ENCODE results near the gene DES.

DES gene

GRCh38 chr2:219396863-219397457 lies 21.2 kb upstream of the DES start:
- Histone ChIP-seq H3K36me3 (ENCODE audit: insufficient read depth, low read length) (no peaks in the 10 kb centered on the region), H3K4me3 (no peak overlapping the region), H3K9ac (ENCODE audit: insufficient read length) (no peak overlapping the region), H3K27ac (no peak overlapping the region), H3K9me3 (ENCODE audit: low read depth, low read length) (no peaks in the 10 kb centered on the region)
- TF ChIP-seq POLR2AphosphoS5 (IDR thresholded peaks at IDR 0.05; ENCODE audit: borderline replicate concordance, low read depth, low read length) (no peak), EZH2 (IDR thresholded peaks at IDR 0.05) (no peak), FOXP2 (optimal IDR thresholded peaks at IDR 0.05; ENCODE audit: control extremely low read depth, extremely low read length, insufficient read depth) (no peak)
- DNase-seq (ENCODE audit: low read depth, low spot score): no peak

- Histone ChIP-seq H3K9ac (ENCODE audit: insufficient read length) (no peak overlapping the region), H3K4me3 (no peak overlapping the region), H3K36me3 (ENCODE audit: insufficient read depth, low read length) (no peaks in the 10 kb centered on the region), H3K27ac (no peak overlapping the region), H3K9me3 (ENCODE audit: low read depth, low read length) (no peaks in the 10 kb centered on the region)
- DNase-seq (ENCODE audit: low read depth, low spot score): no peak
- TF ChIP-seq FOXP2 (optimal IDR thresholded peaks at IDR 0.05; ENCODE audit: control extremely low read depth, extremely low read length, insufficient read depth) (no peak), EZH2 (IDR thresholded peaks at IDR 0.05) (no peak), POLR2AphosphoS5 (IDR thresholded peaks at IDR 0.05; ENCODE audit: borderline replicate concordance, low read depth, low read length) (no peak)
These were observed 19.3 kb upstream of the DES start for GRCh38 chr2:219398721-219399363.

GRCh38 chr2:219399716-219400478 lies 18.3 kb upstream of the DES start:
- Histone ChIP-seq H3K9me3 (ENCODE audit: low read depth, low read length) (no peaks in the 10 kb centered on the region), H3K36me3 (ENCODE audit: insufficient read depth, low read length) (no peaks in the 10 kb centered on the region), H3K9ac (ENCODE audit: insufficient read length) (no peak overlapping the region), H3K4me3 (peak overlapping the region; percentile 70), H3K27ac (no peak overlapping the region)
- no peak for DNase-seq (ENCODE audit: low read depth, low spot score)
- no peak for TF ChIP-seq FOXP2 (optimal IDR thresholded peaks at IDR 0.05; ENCODE audit: control extremely low read depth, extremely low read length, insufficient read depth)
- no peak for TF ChIP-seq POLR2AphosphoS5 (IDR thresholded peaks at IDR 0.05; ENCODE audit: borderline replicate concordance, low read depth, low read length)
- no peak for TF ChIP-seq EZH2 (IDR thresholded peaks at IDR 0.05)

GRCh38 chr2:219400562-219400961 lies 17.6 kb upstream of the DES start:
- no peaks in the 10 kb centered on the region for H3K36me3 ChIP-seq (ENCODE audit: insufficient read depth, low read length)
- H3K9me3 ChIP-seq (ENCODE audit: low read depth, low read length): no peaks in the 10 kb centered on the region
- H3K27ac ChIP-seq: peak overlapping the region; percentile 61
- TF ChIP-seq POLR2AphosphoS5 (IDR thresholded peaks at IDR 0.05; ENCODE audit: borderline replicate concordance, low read depth, low read length): no peak; the same call in 1 of the 2 replicates
- peak; percentile 97 for TF ChIP-seq FOXP2 (optimal IDR thresholded peaks at IDR 0.05; ENCODE audit: control extremely low read depth, extremely low read length, insufficient read depth)
- peak; percentile 68 for DNase-seq (ENCODE audit: low read depth, low spot score)
- H3K4me3 ChIP-seq: peak overlapping the region; percentile 70
- no peak overlapping the region for H3K9ac ChIP-seq (ENCODE audit: insufficient read length)

GRCh38 chr2:219401606-219402005 lies 16.6 kb upstream of the DES start:
- no peaks in the 10 kb centered on the region for H3K9me3 ChIP-seq (ENCODE audit: low read depth, low read length)
- no peak for DNase-seq (ENCODE audit: low read depth, low spot score)
- TF ChIP-seq EZH2 (IDR thresholded peaks at IDR 0.05): no peak
- no peak for TF ChIP-seq FOXP2 (optimal IDR thresholded peaks at IDR 0.05; ENCODE audit: control extremely low read depth, extremely low read length, insufficient read depth)
- no peak for TF ChIP-seq POLR2AphosphoS5 (IDR thresholded peaks at IDR 0.05; ENCODE audit: borderline replicate concordance, low read depth, low read length)
- H3K27ac ChIP-seq: no peak overlapping the region
- no peak overlapping the region for H3K4me3 ChIP-seq
- no peaks in the 10 kb centered on the region for H3K36me3 ChIP-seq (ENCODE audit: insufficient read depth, low read length)
- H3K9ac ChIP-seq (ENCODE audit: insufficient read length): no peak overlapping the region

GRCh38 chr2:219402665-219403515 lies 15.3 kb upstream of the DES start:
- H3K4me3 ChIP-seq: no peak overlapping the region
- no peak overlapping the region for H3K9ac ChIP-seq (ENCODE audit: insufficient read length)
- H3K27ac ChIP-seq: no peak overlapping the region
- DNase-seq (ENCODE audit: low read depth, low spot score): peak; percentile 69
- H3K9me3 ChIP-seq (ENCODE audit: low read depth, low read length): no peaks in the 10 kb centered on the region
- no peaks in the 10 kb centered on the region for H3K36me3 ChIP-seq (ENCODE audit: insufficient read depth, low read length)
- TF ChIP-seq FOXP2 (optimal IDR thresholded peaks at IDR 0.05; ENCODE audit: control extremely low read depth, extremely low read length, insufficient read depth) (no peak), EZH2 (IDR thresholded peaks at IDR 0.05) (no peak), POLR2AphosphoS5 (IDR thresholded peaks at IDR 0.05; ENCODE audit: borderline replicate concordance, low read depth, low read length) (no peak)

- Histone ChIP-seq H3K9me3 (ENCODE audit: low read depth, low read length) (no peaks in the 10 kb centered on the region), H3K27ac (no peak overlapping the region), H3K36me3 (ENCODE audit: insufficient read depth, low read length) (no peaks in the 10 kb centered on the region), H3K9ac (ENCODE audit: insufficient read length) (no peak overlapping the region), H3K4me3 (no peak overlapping the region)
- DNase-seq (ENCODE audit: low read depth, low spot score): no peak
- TF ChIP-seq EZH2 (IDR thresholded peaks at IDR 0.05) (no peak), FOXP2 (optimal IDR thresholded peaks at IDR 0.05; ENCODE audit: control extremely low read depth, extremely low read length, insufficient read depth) (no peak), POLR2AphosphoS5 (IDR thresholded peaks at IDR 0.05; ENCODE audit: borderline replicate concordance, low read depth, low read length) (no peak)
These were observed 14.3 kb upstream of the DES start for GRCh38 chr2:219403861-219404260.
